Vagina (tissue), 2 donors: ENCODE results near the gene SCYL1. TPM values are rescaled to one million over a fixed set of nuclear protein-coding genes. Genes with fewer than 3 reads are reported as not detected.

ENCODE experiments used
- DNase-seq, 2 donors: peaks; one replicate each; pipeline ENCODE4 v3.0.0-alpha.2; 2017; ENCODE audit errors: extremely low spot score in 2 of 2
- H3K27ac ChIP-seq: fragments of 200-600 bp; sonication (generic); one replicate; pipeline ENCODE4 v1.5.1; 2019
- H3K27me3 ChIP-seq: fragments of 200-600 bp; sonication (generic); one replicate; pipeline ENCODE4 v1.5.1; 2019
- H3K36me3 ChIP-seq, 2 donors: fragments of 200-600 bp; sonication (generic); one replicate each; pipeline ENCODE4 v1.5.1; 2017 to 2019
- H3K4me1 ChIP-seq: fragments of 200-600 bp; sonication (generic); one replicate; pipeline ENCODE4 v1.5.1; 2019
- H3K4me3 ChIP-seq, 2 donors: fragments of 200-600 bp; sonication (generic); 1 replicate in 1 of 2; 2 replicates in 1 of 2; pipeline ENCODE4 v1.5.1; 2016 to 2019
- H3K9me3 ChIP-seq: fragments of 200-600 bp; sonication (generic); one replicate; pipeline ENCODE4 v1.5.1; 2019
- CTCF ChIP-seq, 3 experiments: fragments of 450-650 bp in 2 of 3; fragments of 200-600 bp in 1 of 3; sonication (generic) in 1 of 3; IDR thresholded peaks; one replicate each; pipeline ENCODE4 v1.5.1; 2017 to 2019; ENCODE audit warnings: antibody characterized with exemption in 3 of 3, mild to moderate bottlenecking in 2 of 3, moderate library complexity in 2 of 3
- POLR2A ChIP-seq, 2 donors: fragments of 450-650 bp; IDR thresholded peaks; one replicate each; pipeline ENCODE4 v1.6.1; 2017; ENCODE audit warnings: antibody characterized with exemption in 2 of 2, mild to moderate bottlenecking in 2 of 2, moderate library complexity in 2 of 2
- POLR2AphosphoS5 ChIP-seq, 2 donors: sonication (generic); formaldehyde crosslinking; IDR thresholded peaks; one replicate each; pipeline ENCODE4 v1.9.0; 2017; ENCODE audit warnings: antibody characterized with exemption in 2 of 2, mild to moderate bottlenecking in 2 of 2, low read depth in 1 of 2; ENCODE audit not compliant: insufficient read depth in 1 of 2
- intact Hi-C: fragments of 100-400 bp; cut with DNase I; formaldehyde crosslinking; loops from one replicate; pipeline ENCODE4 v1.15.1; 2023
- total RNA-seq: library from RNA; depleted of rRNA; stranded (reverse); fragments of >200 nt; gene quantifications from one replicate; pipeline ENCODE4 v1.2.3, GENCODE V29; 2016

Gene SCYL1
- total RNA-seq, 1 donor from 2014 or later: 77.3 TPM

GRCh38 chr11:65503368-65503948, 21.4 kb upstream of the SCYL1 start:
- no peaks in the 10 kb centered on the region for H3K9me3 ChIP-seq
- peaks cover 19 to 59% of the 10 kb centered on the region in 2 donors for H3K36me3 ChIP-seq
- TF ChIP-seq POLR2A (IDR thresholded peaks at IDR 0.05) (peak in 1 of 2 donors; percentile 50), CTCF (IDR thresholded peaks at IDR 0.05) (no peak), POLR2AphosphoS5 (IDR thresholded peaks at IDR 0.05; ENCODE audit: insufficient read depth in 1 of 2, low read depth in 1 of 2) (peak; percentile 36 to 59)
- H3K4me1 ChIP-seq: peaks cover 39% of the 10 kb centered on the region
- no peak for DNase-seq
- peak overlapping the region; percentile 77 to 83 for H3K4me3 ChIP-seq
- H3K27ac ChIP-seq: peak overlapping the region; percentile 100
- no peaks in the 10 kb centered on the region for H3K27me3 ChIP-seq
- intact Hi-C loops: no loop called here

- peak overlapping the region; percentile 77 to 83 for H3K4me3 ChIP-seq
- H3K36me3 ChIP-seq: peaks cover 19 to 59% of the 10 kb centered on the region in 2 donors
- no peak for DNase-seq
- peak overlapping the region; percentile 100 for H3K27ac ChIP-seq
- no peak for TF ChIP-seq CTCF (IDR thresholded peaks at IDR 0.05)
- peak; percentile 47 to 56 for TF ChIP-seq POLR2AphosphoS5 (IDR thresholded peaks at IDR 0.05; ENCODE audit: insufficient read depth in 1 of 2, low read depth in 1 of 2)
- no peaks in the 10 kb centered on the region for H3K9me3 ChIP-seq
- H3K27me3 ChIP-seq: no peaks in the 10 kb centered on the region
- peaks cover 43% of the 10 kb centered on the region for H3K4me1 ChIP-seq
- intact Hi-C loops: no loop called here
Measured at GRCh38 chr11:65503949-65504673, 20.8 kb upstream of the SCYL1 start.

GRCh38 chr11:65504674-65505465, 20.0 kb upstream of the SCYL1 start:
- H3K36me3 ChIP-seq: peaks cover 19 to 59% of the 10 kb centered on the region in 2 donors
- no peaks in the 10 kb centered on the region for H3K9me3 ChIP-seq
- peaks cover 43% of the 10 kb centered on the region for H3K4me1 ChIP-seq
- peak overlapping the region; percentile 100 for H3K27ac ChIP-seq
- no peaks in the 10 kb centered on the region for H3K27me3 ChIP-seq
- peak overlapping the region; percentile 77 to 83 for H3K4me3 ChIP-seq
- no peak for DNase-seq
- intact Hi-C loops: loop anchor here (5.0 kb wide), 1 partner anchor 33 kb away; no protein-coding TSS in a partner anchor
- TF ChIP-seq POLR2AphosphoS5 (IDR thresholded peaks at IDR 0.05; ENCODE audit: insufficient read depth in 1 of 2, low read depth in 1 of 2): no peak
- TF ChIP-seq POLR2A (IDR thresholded peaks at IDR 0.05): peak in 1 of 2 donors; percentile 18

- no peaks in the 10 kb centered on the region for H3K9me3 ChIP-seq
- peak overlapping the region; percentile 100 for H3K27ac ChIP-seq
- peaks cover 45% of the 10 kb centered on the region for H3K4me1 ChIP-seq
- no peaks in the 10 kb centered on the region for H3K27me3 ChIP-seq
- intact Hi-C loops: loop anchor here (5.0 kb wide), 1 partner anchor 33 kb away; no protein-coding TSS in a partner anchor
- peaks cover 19 to 59% of the 10 kb centered on the region in 2 donors for H3K36me3 ChIP-seq
- DNase-seq: no peak
- H3K4me3 ChIP-seq: peak overlapping the region; percentile 77 to 83
- TF ChIP-seq CTCF (IDR thresholded peaks at IDR 0.05) (no peak), POLR2A (IDR thresholded peaks at IDR 0.05) (peak in 1 of 2 donors; percentile 4)
Measured at GRCh38 chr11:65505466-65506289, 19.2 kb upstream of the SCYL1 start.
